Nephron progenitor cell (in vitro differentiated cells): ENCODE data around the gene SLF2.

Experiments used
- DNase-seq: peaks from one replicate; pipeline ENCODE4 v3.0.0; 2021
- H3K27ac Mint-ChIP-seq: 2 replicates; pipeline ENCODE4 v1.8.0; 2021; ENCODE audit warnings: mild to moderate bottlenecking, moderate library complexity, mixed read lengths
- H3K27me3 Mint-ChIP-seq: 2 replicates; pipeline ENCODE4 v1.8.0; 2021; ENCODE audit warnings: mild to moderate bottlenecking, low read depth, mixed read lengths; ENCODE audit not compliant: poor library complexity
- H3K36me3 Mint-ChIP-seq: 2 replicates; pipeline ENCODE4 v1.8.0; 2021; ENCODE audit warnings: low read depth, mixed read lengths
- H3K4me1 Mint-ChIP-seq: 2 replicates; pipeline ENCODE4 v1.8.0; 2021; ENCODE audit warnings: mixed read lengths
- H3K4me3 Mint-ChIP-seq: 2 replicates; pipeline ENCODE4 v1.8.0; 2021; ENCODE audit warnings: mild to moderate bottlenecking, moderate library complexity, mixed read lengths
- H3K9me3 Mint-ChIP-seq: 2 replicates; pipeline ENCODE4 v1.8.0; 2021; ENCODE audit warnings: mild to moderate bottlenecking, moderate library complexity, mixed read lengths
- TF ChIP-seq, protein P1 (sequence below): fragments of 200-600 bp; sonication (generic); IDR thresholded peaks from 2 replicates; pipeline ENCODE4 v1.5.0; 2021; ENCODE audit warnings: antibody characterized with exemption

The SLF2 gene

DNA sequence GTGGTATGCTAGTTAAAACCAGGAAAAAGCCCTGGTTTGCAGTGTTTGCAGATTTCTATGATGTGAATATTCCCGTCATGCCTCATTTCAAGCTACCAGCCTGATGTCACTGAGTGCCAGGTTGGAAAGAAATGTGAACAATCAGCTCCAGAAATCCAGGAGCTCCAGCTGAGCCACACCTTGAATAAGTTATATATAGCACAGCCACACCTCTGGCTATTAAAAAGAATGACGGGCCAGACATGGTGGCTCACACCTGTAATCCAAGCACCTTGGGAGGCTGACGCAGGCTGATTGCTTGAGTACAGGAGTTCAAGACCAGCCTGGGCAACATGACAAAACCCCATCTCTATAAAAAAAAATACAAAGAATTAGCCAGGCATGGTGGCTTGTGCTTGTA lies 18.7 kb upstream of the SLF2 start:
- Mint-ChIP-seq H3K27me3 (peaks cover 17% of the 10 kb centered on the region), H3K4me3 (no peak overlapping the region), H3K9me3 (peaks cover 3% of the 10 kb centered on the region), H3K36me3 (no peaks in the 10 kb centered on the region), H3K27ac (no peak overlapping the region), H3K4me1 (peaks cover 62% of the 10 kb centered on the region)
- TF ChIP-seq, protein P1, sequence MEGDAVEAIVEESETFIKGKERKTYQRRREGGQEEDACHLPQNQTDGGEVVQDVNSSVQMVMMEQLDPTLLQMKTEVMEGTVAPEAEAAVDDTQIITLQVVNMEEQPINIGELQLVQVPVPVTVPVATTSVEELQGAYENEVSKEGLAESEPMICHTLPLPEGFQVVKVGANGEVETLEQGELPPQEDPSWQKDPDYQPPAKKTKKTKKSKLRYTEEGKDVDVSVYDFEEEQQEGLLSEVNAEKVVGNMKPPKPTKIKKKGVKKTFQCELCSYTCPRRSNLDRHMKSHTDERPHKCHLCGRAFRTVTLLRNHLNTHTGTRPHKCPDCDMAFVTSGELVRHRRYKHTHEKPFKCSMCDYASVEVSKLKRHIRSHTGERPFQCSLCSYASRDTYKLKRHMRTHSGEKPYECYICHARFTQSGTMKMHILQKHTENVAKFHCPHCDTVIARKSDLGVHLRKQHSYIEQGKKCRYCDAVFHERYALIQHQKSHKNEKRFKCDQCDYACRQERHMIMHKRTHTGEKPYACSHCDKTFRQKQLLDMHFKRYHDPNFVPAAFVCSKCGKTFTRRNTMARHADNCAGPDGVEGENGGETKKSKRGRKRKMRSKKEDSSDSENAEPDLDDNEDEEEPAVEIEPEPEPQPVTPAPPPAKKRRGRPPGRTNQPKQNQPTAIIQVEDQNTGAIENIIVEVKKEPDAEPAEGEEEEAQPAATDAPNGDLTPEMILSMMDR: no peak
- DNase-seq: no peak

DNA sequence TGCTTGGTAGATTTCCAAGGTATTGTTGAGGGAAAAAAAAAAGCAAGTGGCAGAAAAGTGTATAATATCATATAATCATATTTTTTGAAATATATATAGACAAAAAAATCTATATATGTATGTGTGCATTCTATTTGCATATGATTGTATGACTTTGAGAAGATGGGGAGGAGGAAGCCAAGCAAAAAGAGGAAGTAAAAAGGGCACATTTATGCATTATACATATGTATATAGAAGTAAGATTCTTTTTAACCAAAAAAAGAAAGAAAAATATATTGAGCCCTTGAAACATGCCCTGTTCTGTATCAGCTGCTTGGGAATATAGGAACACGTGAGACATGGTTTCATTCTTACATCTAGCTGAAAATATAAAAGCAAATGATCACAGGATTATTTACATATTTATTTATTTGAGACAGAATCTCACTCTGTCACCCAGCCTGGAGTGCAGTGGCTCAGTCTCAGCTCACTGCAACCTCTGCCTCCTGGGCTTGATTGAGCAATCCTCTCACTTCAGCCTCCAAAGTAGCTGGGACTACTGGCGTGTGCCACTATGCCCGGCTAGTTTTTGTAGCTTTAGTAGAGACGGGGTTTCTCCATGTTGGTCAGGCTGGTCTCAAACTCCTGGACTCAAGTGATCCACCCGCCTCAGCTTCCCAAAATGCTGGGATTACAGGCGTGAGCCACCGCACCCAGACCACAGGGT lies 18.0 kb upstream of the SLF2 start:
- H3K27me3 Mint-ChIP-seq: peaks cover 12% of the 10 kb centered on the region
- peaks cover 55% of the 10 kb centered on the region for H3K4me1 Mint-ChIP-seq
- DNase-seq: no peak

DNA sequence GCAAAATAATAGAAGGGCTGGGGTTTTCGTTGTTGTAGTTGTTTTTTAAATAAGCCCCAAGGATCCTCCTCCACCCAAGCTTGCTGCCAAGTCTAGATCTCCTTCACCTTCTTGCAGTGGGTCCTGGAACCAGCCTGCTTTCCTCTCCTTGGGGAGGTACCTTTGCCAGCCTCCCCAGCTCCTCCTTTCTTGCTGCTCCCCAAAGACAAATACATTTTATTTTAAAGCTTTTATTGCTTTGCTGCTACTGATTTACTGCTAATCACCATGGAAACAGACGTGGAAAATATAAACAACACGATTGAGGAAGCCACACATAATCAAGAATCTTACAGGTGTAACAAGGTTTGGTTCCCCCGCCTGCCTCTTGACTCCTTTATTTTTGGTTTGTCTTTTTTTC lies 17.4 kb upstream of the SLF2 start:
- TF ChIP-seq, protein P1: no peak
- H3K4me1 Mint-ChIP-seq: peaks cover 54% of the 10 kb centered on the region
- H3K4me3 Mint-ChIP-seq: peak overlapping the region; percentile 49
- no peak for DNase-seq
- H3K27me3 Mint-ChIP-seq: peaks cover 12% of the 10 kb centered on the region
- no peaks in the 10 kb centered on the region for H3K36me3 Mint-ChIP-seq
- H3K27ac Mint-ChIP-seq: peak overlapping the region; percentile 88
- H3K9me3 Mint-ChIP-seq: peaks cover 3% of the 10 kb centered on the region

More for the DNA sequence above, 18.0 kb upstream of the SLF2 start:
- Mint-ChIP-seq H3K36me3 (no peaks in the 10 kb centered on the region), H3K9me3 (peaks cover 3% of the 10 kb centered on the region), H3K27ac (peak overlapping the region; percentile 88), H3K4me3 (no peak overlapping the region)
- TF ChIP-seq, protein P1: no peak

DNA sequence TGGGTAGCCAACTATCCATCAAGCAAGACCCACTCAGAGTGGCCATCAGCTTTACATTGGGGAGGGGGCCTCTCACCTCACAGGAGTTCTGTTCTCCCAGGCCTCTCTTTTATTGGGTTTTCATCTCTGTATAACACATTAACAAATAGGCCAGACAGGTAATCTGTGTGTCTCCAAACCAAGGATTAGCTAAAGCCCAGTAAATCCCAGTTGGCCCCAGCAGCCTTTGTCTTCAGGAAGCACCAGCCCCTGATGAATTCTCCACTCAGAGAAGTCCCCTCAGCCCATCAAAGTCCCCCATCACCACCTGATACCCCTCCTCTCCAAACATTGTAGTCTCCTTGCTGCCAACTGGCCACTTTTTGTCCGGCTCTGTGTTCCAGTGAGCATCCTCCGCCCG lies 16.9 kb upstream of the SLF2 start:
- TF ChIP-seq, protein P1: no peak
- DNase-seq: no peak
- Mint-ChIP-seq H3K4me1 (peaks cover 48% of the 10 kb centered on the region), H3K9me3 (peaks cover 3% of the 10 kb centered on the region), H3K4me3 (peak overlapping the region; percentile 44), H3K36me3 (no peaks in the 10 kb centered on the region), H3K27ac (peak overlapping the region; percentile 88), H3K27me3 (peaks cover 12% of the 10 kb centered on the region)

DNA sequence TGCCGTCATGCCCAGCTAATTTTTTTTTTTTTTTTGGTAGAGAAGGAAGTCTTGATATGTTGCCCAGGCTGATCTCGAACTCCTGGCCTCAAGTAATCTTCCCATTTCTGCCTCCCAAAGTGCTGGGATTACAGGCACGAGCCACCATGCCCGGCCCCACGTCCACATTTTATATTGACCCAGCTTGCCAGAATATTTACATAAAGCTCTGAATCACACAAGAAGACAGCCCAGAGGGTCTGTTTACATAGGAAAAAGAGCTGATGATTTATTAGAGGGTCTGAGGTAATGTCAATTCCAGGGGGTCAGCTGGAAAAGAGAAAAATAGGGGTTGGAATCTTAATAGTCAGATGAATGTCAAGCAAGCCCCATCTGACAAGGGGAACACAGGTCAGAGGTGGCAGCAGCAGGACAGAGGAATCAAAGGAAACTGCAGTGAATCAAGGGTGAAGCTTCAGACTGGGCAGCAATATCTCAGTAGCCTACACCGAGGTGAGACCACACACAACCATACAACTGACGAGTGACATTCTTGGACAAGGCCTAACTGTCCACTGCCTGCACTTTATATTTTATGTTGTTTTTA lies 15.8 kb upstream of the SLF2 start:
- Mint-ChIP-seq H3K9me3 (peaks cover 3% of the 10 kb centered on the region), H3K27ac (peak overlapping the region; percentile 83), H3K4me1 (peaks cover 48% of the 10 kb centered on the region), H3K4me3 (no peak overlapping the region), H3K27me3 (peaks cover 8% of the 10 kb centered on the region), H3K36me3 (no peaks in the 10 kb centered on the region)
- TF ChIP-seq, protein P1: no peak
- no peak for DNase-seq

DNA sequence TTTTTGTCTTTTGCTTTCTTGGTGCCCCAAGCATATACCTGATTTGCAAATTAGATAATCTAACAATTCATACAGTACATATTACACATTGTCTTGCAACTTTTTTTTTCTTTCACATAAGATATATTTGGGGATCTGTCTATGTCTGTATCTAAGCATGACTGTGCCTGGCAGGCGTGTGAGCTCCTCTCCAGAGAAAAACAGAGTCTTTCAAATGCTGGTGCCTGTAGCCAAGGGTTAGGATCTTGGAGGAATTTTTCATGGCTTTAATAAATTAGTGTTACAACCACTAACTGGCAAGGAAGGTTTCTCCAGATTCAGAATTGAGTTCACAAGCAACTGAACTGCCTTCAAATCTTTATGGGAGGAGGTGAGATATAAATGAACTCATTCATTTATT lies 14.8 kb upstream of the SLF2 start:
- peaks cover 48% of the 10 kb centered on the region for H3K4me1 Mint-ChIP-seq
- H3K9me3 Mint-ChIP-seq: no peaks in the 10 kb centered on the region
- H3K27me3 Mint-ChIP-seq: peaks cover 7% of the 10 kb centered on the region
- H3K27ac Mint-ChIP-seq: no peak overlapping the region
- no peaks in the 10 kb centered on the region for H3K36me3 Mint-ChIP-seq
- DNase-seq: no peak
- H3K4me3 Mint-ChIP-seq: no peak overlapping the region
- TF ChIP-seq, protein P1: no peak
